ENCODE measurements around the gene ANXA5. TPM values are rescaled to one million over a fixed set of nuclear protein-coding genes. Genes with fewer than 3 reads are reported as not detected.

The ANXA5 gene
- total RNA-seq, 1 donor from 2014 or later, result 216 TPM

DNA sequence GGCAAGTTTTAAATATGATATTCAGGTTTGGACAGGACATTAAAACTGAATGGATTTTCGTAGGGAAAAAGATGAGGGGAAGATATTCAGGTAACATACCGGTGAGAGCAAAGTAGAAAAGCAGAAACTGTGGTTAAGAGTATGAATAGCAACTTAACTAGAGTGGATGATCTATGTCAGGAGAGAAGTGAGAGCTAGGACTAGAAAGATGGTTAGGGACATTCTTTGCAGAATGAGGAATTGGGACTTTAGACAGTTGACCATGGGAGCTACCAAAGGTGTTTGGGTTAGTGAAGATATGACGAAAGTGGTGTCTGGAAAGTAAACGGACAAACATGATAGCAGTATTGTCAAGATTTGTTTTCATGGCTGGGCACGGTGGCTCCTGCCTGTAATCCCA, 45.2 kb downstream of the ANXA5 start:
- intact Hi-C loops (cut with micrococcal nuclease), result no loop called here

DNA sequence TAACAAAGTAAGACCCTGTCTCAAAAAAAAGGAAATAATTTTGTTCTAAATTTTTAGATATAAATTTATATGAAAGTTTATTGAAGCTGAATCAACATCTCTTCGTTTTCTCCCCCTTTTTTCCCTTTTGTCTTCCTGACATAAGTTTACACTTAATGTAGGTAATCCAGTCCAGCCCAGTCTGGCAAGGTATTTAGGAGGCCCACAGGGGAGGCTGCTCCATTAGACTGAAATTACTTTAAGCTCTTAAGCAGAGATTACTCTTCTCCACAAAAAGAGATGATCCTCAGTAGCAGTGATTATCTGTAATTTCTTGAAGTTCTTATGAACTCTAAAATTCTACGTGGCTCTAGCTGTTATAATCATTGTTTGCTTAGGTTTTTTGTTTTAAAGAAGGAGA, 46.0 kb downstream of the ANXA5 start:
- intact Hi-C loops (cut with micrococcal nuclease), result no loop called here

DNA sequence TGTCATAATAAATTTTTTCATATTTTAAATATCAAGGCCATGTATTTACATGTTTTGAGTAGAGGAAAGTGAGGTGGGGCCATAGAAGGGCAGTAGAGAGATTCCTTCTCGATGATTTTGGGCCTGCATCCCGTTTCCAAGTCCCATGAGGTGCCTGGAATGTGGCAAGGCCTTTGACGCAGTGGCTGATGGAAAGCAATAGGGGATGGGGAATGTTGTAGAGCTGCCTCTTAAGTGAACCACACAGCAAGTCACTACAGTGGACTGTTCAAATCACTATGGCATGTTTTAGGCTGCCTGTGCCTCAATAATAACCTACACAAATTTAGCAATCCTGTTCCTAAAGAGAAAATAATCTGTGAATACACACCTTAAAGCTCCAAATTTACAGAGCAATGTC, 48.3 kb downstream of the ANXA5 start:
- intact Hi-C loops (cut with micrococcal nuclease), result no loop called here

DNA sequence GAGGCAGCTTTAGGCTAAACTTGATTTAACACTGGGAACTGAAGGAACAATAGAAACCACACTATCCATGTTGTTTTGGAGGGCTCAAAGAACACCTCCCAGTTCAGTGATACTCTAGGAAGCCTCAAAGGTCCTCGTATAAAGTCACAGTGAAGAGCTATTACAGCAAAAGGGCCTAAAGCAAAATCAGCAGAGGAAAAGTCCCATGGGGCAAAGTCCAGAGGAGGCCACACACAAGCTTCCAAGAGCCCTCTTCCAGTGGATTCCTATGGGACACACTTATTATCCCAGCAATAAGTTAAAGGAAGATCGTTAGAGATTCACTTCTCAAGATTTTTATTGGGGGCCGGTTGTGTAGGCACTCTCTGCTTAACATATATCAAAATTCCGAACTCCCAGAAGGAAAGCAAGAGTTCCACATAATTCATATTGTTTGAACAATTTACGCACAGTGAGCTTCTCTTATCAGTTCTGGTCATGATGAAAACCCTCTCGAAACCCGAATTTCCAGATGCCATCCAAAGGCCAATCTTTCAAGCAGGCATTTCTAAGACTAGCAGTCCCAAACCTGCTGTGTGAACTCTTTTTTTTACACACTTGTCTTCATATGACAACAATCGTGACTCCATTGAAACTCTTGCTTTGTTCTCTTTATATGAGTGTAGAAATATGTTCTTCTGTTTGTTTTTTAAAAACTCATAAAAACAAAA, 53.7 kb downstream of the ANXA5 start:
- intact Hi-C loops (cut with micrococcal nuclease), result no loop called here

DNA sequence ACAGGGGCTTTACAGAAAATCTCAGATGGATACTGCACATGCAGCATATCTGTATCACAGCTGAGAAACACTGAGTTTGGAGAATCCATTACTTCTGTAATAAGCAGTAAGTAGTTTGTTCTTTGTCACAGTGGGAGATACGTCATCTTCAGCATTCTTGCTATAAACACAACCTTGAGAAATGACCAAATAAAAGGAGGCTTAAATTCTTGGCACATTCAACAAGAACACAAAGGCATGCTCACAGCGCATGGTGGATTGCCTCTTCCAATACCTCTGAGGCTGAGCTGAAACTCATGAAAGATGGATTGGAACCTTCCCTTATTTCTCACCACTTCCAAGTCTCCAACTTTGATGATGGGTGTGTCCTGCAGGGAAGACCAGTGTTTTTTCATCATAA, 54.5 kb downstream of the ANXA5 start:
- intact Hi-C loops (cut with micrococcal nuclease), result no loop called here

DNA sequence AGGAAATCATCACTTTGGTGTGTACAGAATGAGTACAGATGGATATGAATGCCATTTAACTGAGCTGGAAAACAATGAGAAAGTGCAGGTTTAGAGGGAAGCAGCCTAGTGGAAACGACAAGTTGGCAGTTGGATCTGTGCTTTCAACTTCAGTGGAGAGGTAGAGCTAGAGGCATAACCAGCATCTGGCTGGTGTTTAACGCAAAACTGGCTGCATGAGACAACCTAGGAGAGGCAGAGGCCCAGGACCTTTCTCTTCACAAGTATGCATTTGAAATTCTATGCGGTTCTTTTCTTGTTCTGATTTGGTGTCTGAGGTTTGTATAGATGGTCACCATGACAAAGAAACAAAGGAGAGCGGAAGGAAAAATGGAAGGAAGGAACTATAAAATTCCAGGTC, 63.1 kb downstream of the ANXA5 start:
- intact Hi-C loops (cut with micrococcal nuclease), result no loop called here

DNA sequence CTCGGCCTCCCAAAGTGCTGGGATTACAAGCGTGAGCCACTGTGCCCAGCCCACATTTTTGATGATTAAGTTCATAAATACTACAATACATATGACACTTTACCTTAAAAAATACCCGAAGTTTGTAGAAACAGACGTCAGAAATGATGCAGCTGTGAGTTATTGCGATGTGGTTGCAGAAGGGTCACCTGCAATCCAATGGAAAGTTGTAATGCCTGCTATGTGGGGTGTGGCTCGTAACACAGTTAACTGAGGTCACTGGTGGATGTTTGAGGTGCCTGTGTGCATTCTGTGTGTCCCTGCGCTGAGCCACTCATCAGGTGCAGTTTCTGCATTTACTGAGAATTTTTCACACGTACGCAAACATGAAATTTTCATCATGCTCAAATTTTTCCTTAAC, 64.1 kb downstream of the ANXA5 start:
- intact Hi-C loops (cut with micrococcal nuclease), result no loop called here

Other genes with a start within 250 kb of the ANXA5 start
- gene SMIM43, start 68.2 kb upstream of the ANXA5 start, total RNA-seq, result 0.15 TPM in 1 of 2 replicates, not detected in the other
- gene EXOSC9, start 104.3 kb upstream of the ANXA5 start, total RNA-seq, result 52.5 and 53.8 TPM in 2 replicates
- 61.0 and 61.5 TPM in 2 replicates for gene CCNA2, start 126.9 kb upstream of the ANXA5 start, total RNA-seq
- 15.4 and 15.7 TPM in 2 replicates for gene BBS7, start 173.5 kb upstream of the ANXA5 start, total RNA-seq

All from T-helper 1 cell treated with Interleukin-12 subunit alpha and Interleukin-12 subunit beta and Interleukin-4 antibody, amounts not matched to agents 30 ng/mL and 1 ng/mL, for 36 hours (primary cell).